SH-SY5Y (cell line): ENCODE results near the gene ATP6AP2.

Experiments
- GATA2 ChIP-seq: IDR thresholded peaks from 2 replicates; pipeline ENCODE4 v1.6.1; 2011; ENCODE audit warnings: mild to moderate bottlenecking, low read depth, low read length
- GATA3 ChIP-seq: IDR thresholded peaks from 2 replicates; pipeline ENCODE4 v1.6.1; 2011; ENCODE audit warnings: low read depth, mild to moderate bottlenecking, low read length, moderate library complexity

DNA sequence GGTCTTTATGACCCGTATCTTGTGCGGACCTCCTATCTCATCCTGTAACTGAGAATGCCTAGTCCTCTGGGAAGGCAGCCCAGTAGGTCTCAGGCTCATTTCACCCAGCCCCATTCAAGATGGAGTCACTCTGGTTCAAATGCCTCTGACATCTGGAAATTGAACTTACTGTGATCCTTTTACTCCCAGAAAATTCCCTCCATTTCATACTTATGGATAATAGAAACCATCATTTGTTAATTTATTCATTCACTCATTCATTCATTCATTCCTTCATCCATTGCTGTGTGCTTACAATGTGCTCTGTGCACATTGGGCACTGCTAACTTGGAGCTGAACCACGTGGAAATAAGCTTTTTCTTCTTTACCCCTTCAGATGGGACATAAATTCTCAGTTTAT lies 9.2 kb upstream of the ATP6AP2 start:
- TF ChIP-seq GATA2 (no peak), GATA3 (no peak)
